Right atrium auricular region (tissue), 2 donors: ENCODE results near the gene ATF7IP2. TPM values are rescaled to one million over a fixed set of nuclear protein-coding genes. Genes with fewer than 3 reads are reported as not detected.
"Not testable (repeated sequence)": the region's sequence is repeated elsewhere in the genome, so short reads cannot be mapped to it uniquely, and the experiment has no call there.

Experiments
- DNase-seq: peaks from one replicate; pipeline ENCODE4 v3.0.0-alpha.2; 2019; ENCODE audit warnings: low spot score
- H3K27ac ChIP-seq, 2 donors: fragments of 200-600 bp; sonication (generic); 1 replicate in 1 of 2; 2 replicates in 1 of 2; pipeline ENCODE4 v1.5.1; 2016 to 2019
- H3K27me3 ChIP-seq, 2 donors: fragments of 200-600 bp; sonication (generic); one replicate each; pipeline versions ENCODE4 v1.5.1 to v1.6.0; 2017 to 2019
- H3K36me3 ChIP-seq: fragments of 200-600 bp; sonication (generic); one replicate; pipeline ENCODE4 v1.5.1; 2016
- H3K4me1 ChIP-seq, 2 donors: fragments of 200-600 bp; sonication (generic); one replicate each; pipeline versions ENCODE4 v1.5.1 to v1.6.0; 2017 to 2019
- H3K4me3 ChIP-seq, 2 donors: fragments of 200-600 bp; sonication (generic); 1 replicate in 1 of 2; 2 replicates in 1 of 2; pipeline ENCODE4 v1.5.1; 2017 to 2019; ENCODE audit warnings: mild to moderate bottlenecking in 1 of 2, moderate library complexity in 1 of 2
- H3K9me3 ChIP-seq, 2 donors: fragments of 200-600 bp; sonication (generic); one replicate each; pipeline ENCODE4 v1.5.1; 2019
- total RNA-seq, 2 donors: library from RNA; depleted of rRNA; stranded (reverse); fragments of >200 nt; gene quantifications; one replicate each; pipeline ENCODE4 v1.1.0, GENCODE V29; 2016
- TF ChIP-seq, protein P1 (sequence below), 2 donors: fragments of 200-600 bp; sonication (generic); IDR thresholded peaks; one replicate each; pipeline ENCODE4 v1.5.1; 2019; ENCODE audit warnings: antibody characterized with exemption in 2 of 2

The ATF7IP2 gene
- total RNA-seq, 2 donors from 2014 or later: 22.6 to 32.7 TPM

DNA sequence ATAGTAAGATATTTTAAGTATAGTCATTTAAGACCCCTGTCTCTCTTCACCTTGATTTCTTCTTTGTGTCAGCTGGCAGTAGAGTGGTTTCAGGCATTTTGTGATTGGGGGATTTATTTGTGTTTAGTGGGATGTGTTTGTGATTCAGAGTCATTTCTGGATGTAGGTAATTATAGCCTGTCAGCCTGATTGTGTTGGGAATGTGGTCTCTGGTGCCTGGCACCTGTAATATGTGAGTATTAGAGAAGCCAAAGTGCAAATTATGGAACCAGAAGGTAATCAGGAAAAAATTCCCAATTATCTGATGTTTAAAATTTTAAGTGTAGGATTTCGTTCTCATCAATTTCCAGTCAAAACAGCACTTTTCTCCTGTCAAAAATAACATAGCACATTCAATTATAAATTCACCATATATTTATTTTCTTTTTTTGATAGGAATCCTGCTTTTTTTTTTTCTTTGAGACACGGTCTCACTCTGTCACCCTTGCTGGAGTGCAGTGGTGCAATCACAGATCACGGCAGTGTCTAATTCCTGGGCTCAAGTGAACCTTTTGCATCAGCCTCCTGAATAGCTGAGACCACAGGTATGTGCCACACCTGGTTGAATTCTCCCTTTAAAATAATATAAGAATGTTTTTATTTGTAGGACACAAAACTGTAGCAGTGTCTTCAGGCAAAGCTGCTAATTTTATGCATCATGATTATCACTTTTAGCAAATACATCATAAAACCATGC lies 42.7 kb downstream of the ATF7IP2 start:
- Histone ChIP-seq H3K36me3 (peaks cover 22% of the 10 kb centered on the region), H3K27me3 (no peaks in the 10 kb centered on the region), H3K4me1 (no peaks in the 10 kb centered on the region), H3K4me3 (no peak overlapping the region), H3K27ac (no peak overlapping the region), H3K9me3 (no peaks in the 10 kb centered on the region)
- TF ChIP-seq, protein P1, sequence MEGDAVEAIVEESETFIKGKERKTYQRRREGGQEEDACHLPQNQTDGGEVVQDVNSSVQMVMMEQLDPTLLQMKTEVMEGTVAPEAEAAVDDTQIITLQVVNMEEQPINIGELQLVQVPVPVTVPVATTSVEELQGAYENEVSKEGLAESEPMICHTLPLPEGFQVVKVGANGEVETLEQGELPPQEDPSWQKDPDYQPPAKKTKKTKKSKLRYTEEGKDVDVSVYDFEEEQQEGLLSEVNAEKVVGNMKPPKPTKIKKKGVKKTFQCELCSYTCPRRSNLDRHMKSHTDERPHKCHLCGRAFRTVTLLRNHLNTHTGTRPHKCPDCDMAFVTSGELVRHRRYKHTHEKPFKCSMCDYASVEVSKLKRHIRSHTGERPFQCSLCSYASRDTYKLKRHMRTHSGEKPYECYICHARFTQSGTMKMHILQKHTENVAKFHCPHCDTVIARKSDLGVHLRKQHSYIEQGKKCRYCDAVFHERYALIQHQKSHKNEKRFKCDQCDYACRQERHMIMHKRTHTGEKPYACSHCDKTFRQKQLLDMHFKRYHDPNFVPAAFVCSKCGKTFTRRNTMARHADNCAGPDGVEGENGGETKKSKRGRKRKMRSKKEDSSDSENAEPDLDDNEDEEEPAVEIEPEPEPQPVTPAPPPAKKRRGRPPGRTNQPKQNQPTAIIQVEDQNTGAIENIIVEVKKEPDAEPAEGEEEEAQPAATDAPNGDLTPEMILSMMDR (IDR thresholded peaks at IDR 0.05): no peak
- DNase-seq: no peak

DNA sequence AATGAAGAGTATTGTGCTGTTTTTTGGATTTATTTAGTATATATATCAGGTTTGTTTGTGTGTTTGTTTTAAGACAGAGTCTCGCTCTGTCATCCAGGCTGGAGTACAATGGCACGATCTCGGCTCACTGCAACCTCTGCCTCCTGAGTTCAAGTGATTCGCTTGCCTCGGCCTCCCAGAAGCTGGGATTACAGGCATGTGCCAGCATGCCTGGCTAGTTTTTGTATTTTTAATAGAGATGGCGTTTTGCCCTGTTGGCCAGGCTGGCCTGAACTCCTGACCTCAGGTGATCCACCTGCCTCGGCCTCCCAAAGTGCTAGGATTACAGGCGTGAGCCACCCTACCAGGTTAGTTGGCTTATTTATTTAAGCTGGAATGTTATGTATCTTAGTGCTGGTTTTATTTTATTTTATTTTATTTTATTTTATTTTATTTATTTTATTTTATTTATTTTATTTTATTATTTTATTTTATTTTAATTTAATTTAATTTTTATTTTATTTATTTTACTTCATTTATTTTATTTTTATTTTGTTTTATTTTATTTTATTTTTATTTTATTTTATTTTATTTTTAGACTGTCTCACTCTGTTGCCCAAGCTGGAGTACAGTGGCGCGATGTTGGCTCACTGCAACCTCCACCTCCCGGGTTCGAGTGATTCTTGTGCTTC lies 43.6 kb downstream of the ATF7IP2 start:
- H3K4me1 ChIP-seq, H3K27ac ChIP-seq, H3K27me3 ChIP-seq, H3K4me3 ChIP-seq, DNase-seq, H3K9me3 ChIP-seq: not testable (repeated sequence)
- H3K36me3 ChIP-seq: peaks cover 31% of the 10 kb centered on the region

DNA sequence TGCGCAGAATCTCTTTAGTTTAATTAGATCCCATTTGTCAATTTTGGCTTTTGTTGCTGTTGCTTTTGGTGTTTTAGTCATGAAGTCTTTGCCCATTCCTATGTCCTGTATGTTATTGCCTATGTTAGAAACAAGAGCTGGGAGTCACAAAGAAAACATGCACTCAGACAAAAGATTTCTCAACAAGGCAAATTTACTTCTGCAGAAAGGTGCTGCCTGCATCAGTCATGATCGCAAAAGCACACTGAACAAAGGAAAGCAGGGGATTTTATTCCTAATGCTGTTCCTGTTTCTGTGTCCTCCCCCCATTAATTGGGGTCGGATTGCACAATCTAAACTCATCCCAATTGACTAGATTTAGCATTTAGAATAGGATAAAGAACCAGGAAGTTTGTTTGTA lies 55.9 kb downstream of the ATF7IP2 start:
- Histone ChIP-seq H3K27me3 (no peaks in the 10 kb centered on the region), H3K27ac (no peak overlapping the region), H3K4me3 (no peak overlapping the region), H3K9me3 (peaks cover 2 to 29% of the 10 kb centered on the region in 2 donors), H3K4me1 (no peaks in the 10 kb centered on the region), H3K36me3 (peaks cover 50% of the 10 kb centered on the region)
- TF ChIP-seq, protein P1 (IDR thresholded peaks at IDR 0.05): no peak
- DNase-seq: no peak

DNA sequence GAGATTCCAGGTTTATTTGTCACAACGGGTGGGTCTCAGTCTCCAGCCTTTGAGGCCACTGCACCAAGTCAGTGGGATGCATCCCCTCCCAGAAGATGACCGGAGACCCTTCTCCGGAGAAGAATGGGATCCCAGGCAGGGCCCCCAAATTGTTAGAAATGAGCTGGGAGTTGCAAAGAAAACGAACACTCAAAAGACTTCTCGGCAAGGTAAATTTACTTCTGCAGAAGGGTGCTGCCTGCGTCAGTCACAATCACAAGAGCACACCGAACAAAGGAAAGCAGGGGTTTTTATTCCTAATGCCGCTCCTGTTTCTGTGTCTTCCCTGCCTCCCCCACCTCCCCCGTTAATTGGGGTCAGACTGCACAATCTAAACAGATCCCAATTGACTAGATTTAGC lies 61.4 kb downstream of the ATF7IP2 start:
- Histone ChIP-seq H3K9me3 (peaks cover 13 to 38% of the 10 kb centered on the region in 2 donors), H3K27ac (no peak overlapping the region), H3K36me3 (peaks cover 48% of the 10 kb centered on the region), H3K4me3 (no peak overlapping the region), H3K4me1 (no peaks in the 10 kb centered on the region), H3K27me3 (no peaks in the 10 kb centered on the region)
- TF ChIP-seq, protein P1 (IDR thresholded peaks at IDR 0.05): no peak
- no peak for DNase-seq

DNA sequence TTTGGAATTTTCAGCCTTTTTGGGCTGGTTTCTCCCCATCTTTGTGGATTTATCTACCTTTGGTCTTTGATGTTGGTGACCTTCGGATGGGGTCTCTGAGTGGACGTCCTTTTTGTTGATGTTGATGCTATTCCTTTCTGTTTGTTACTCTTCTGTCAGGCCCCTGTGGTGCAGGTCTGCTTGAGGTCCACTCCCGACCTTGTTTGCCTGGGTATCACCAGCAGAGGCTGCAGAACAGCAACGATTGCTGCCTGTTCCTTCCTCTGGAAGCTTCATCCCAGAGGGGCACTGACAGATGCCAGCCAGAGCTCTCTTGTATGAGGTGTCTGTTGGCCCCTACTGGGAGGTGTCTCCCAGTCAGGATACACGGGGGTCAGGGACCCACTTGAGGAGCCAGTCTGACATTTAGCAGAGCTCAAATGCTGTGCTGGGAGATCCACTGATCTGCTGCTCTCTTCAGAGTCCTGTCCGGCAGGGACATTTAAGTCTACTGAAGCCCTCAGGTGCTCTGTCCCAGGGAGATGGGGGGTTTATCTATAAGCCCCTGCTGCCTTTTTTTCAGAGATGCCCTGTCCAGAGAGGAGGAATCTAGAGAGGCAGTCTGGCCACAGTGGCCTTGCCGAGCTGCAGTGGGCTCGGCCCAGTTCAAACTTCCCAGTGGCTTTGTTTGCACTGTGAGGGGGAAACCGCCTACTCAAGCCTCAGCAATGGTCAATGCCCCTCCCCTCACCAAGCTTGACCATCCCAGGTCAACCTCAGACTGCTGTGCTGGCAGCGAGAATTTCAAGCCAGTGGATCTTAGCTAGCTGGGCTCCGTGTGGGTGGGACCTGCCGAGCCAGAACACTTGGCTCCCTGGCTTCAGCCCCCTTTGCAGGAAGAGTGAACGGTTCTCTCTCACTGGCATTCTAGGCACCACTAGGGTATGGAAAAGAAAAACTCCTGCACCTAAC lies 66.6 kb downstream of the ATF7IP2 start:
- not testable (repeated sequence) for DNase-seq, H3K27me3 ChIP-seq, H3K27ac ChIP-seq, H3K4me3 ChIP-seq, H3K4me1 ChIP-seq
- peaks cover 5 to 16% of the 10 kb centered on the region in 2 donors for H3K9me3 ChIP-seq
- peaks cover 21% of the 10 kb centered on the region for H3K36me3 ChIP-seq

DNA sequence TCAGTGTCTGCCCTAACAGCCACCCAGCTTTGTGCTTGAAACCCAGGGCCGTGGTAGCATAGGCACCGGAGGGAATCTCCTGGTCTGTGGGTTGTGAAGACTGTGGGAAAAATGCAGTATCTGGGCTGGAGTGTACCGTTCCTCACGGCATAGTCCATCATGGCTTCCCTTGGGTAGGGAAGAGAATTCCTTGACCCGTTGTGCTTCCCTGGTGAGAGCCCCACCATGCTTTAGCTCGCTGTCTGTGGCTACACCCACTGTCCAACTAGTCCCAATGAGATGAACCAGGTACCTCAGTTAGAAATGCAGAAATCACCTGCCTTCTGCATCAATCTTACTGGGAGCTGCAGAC lies 67.3 kb downstream of the ATF7IP2 start:
- Histone ChIP-seq H3K4me3 (no peak overlapping the region), H3K27me3 (no peaks in the 10 kb centered on the region), H3K36me3 (peaks cover 15% of the 10 kb centered on the region), H3K27ac (no peak overlapping the region), H3K9me3 (peaks cover 0 to 9% of the 10 kb centered on the region in 2 donors), H3K4me1 (no peaks in the 10 kb centered on the region)
- no peak for DNase-seq
- TF ChIP-seq, protein P1 (IDR thresholded peaks at IDR 0.05): no peak
